SJCRH30 (cell line): ENCODE measurements around the gene IGFN1. TPM values are rescaled to one million over a fixed set of nuclear protein-coding genes. Genes with fewer than 3 reads are reported as not detected.

ENCODE experiments used
- DNase-seq, 2 experiments: peaks; one replicate each; pipeline ENCODE4 v3.0.0-alpha.2; 2015 to 2020
- H3K27ac ChIP-seq: fragments of 250-450 bp; sonication (Bioruptor Pico); 2 replicates; pipeline ENCODE4 v1.5.1; 2020; ENCODE audit warnings: mild to moderate bottlenecking, moderate library complexity
- H3K27me3 ChIP-seq: fragments of 250-450 bp; sonication (Bioruptor Pico); 2 replicates; pipeline ENCODE4 v1.5.1; 2020; ENCODE audit warnings: mild to moderate bottlenecking, moderate library complexity
- H3K36me3 ChIP-seq: fragments of 250-450 bp; sonication (Bioruptor Pico); 2 replicates; pipeline ENCODE4 v1.5.1; 2020; ENCODE audit warnings: mild to moderate bottlenecking, moderate library complexity
- H3K4me1 ChIP-seq: fragments of 250-450 bp; sonication (Bioruptor Pico); 2 replicates; pipeline ENCODE4 v1.5.1; 2020; ENCODE audit warnings: mild to moderate bottlenecking, moderate library complexity
- H3K4me3 ChIP-seq: fragments of 250-450 bp; sonication (Bioruptor Pico); 2 replicates; pipeline ENCODE4 v1.5.1; 2020; ENCODE audit warnings: mild to moderate bottlenecking, moderate library complexity
- H3K9me3 ChIP-seq: fragments of 250-450 bp; sonication (Bioruptor Pico); replicated peaks from 2 replicates; pipeline ENCODE4 v1.5.1; 2020; ENCODE audit warnings: mild to moderate bottlenecking, moderate library complexity
- total RNA-seq: library from RNA; depleted of rRNA; stranded (reverse); fragments of >200 nt; shearing (Covaris generic); gene quantifications from 2 replicates; pipeline ENCODE4 v1.2.3, GENCODE V29; 2014; rRNA removed

Gene IGFN1
- not detected in 2 replicates for total RNA-seq

GRCh38 chr1:201190624-201191051 lies at the start of gene IGFN1:
Gene IGFN1 (plus strand): TSS chr1:201190824. CDS start chr1:201193294, 2,470 bp downstream.
- H3K9me3 ChIP-seq: no peaks in the 10 kb centered on the region
- no peak within 1 kb of the TSS for H3K27ac ChIP-seq
- no peak within 1 kb of the TSS for H3K4me3 ChIP-seq
- H3K27me3 ChIP-seq: no peaks in the 10 kb centered on the region
- peak; percentile 66 to 73 for DNase-seq
- H3K4me1 ChIP-seq: peaks cover 2% of the 10 kb centered on the region; the same call in 1 of the 2 replicates
- H3K36me3 ChIP-seq: no peaks in the 10 kb centered on the region

DNA sequence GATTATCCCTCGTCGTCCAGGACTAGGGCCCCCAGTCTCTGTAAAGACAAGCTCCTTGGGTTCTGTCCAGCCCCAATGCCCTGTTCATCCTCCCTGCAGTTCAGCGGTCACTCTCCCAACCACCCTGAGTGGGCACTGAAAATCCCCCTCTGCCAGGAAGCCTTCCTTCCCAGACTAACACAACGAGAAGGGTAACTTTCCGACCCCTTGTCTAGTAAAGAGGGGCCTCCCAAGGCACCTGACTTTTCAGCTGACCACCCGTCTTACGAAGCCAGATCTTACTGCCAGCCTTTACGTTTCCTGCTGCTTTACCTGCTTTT lies 49.7 kb upstream of the IGFN1 start:
- H3K36me3 ChIP-seq: peaks cover 52% of the 10 kb centered on the region

DNA sequence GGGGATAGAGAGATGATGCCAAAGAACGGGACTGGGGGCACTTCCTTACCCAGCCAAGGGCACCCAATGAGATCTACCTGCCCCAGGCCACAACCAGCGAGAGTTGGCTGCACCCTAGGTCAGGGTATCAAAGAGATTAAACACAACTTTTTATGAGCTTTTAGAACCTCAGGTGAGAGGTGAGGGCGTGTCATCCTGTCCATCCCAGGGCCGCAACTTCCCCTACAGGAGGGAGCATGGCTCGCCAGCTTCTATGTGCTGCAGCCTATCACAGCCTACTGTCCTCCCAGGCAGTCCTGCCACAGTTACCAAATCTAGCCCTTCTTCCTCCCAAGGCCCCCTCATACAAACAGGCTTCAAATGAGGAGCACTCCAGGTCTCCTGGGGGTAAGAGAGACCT lies 49.2 kb upstream of the IGFN1 start:
- Histone ChIP-seq H3K9me3 (no peaks in the 10 kb centered on the region), H3K27me3 (no peaks in the 10 kb centered on the region), H3K4me1 (no peaks in the 10 kb centered on the region), H3K4me3 (no peak overlapping the region), H3K27ac (no peak overlapping the region), H3K36me3 (peaks cover 50% of the 10 kb centered on the region)
- no peak for DNase-seq

More for the DNA sequence above, 49.7 kb upstream of the IGFN1 start:
- no peaks in the 10 kb centered on the region for H3K4me1 ChIP-seq
- no peak overlapping the region for H3K4me3 ChIP-seq
- no peaks in the 10 kb centered on the region for H3K9me3 ChIP-seq
- DNase-seq: no peak
- H3K27me3 ChIP-seq: no peaks in the 10 kb centered on the region
- no peak overlapping the region for H3K27ac ChIP-seq

DNA sequence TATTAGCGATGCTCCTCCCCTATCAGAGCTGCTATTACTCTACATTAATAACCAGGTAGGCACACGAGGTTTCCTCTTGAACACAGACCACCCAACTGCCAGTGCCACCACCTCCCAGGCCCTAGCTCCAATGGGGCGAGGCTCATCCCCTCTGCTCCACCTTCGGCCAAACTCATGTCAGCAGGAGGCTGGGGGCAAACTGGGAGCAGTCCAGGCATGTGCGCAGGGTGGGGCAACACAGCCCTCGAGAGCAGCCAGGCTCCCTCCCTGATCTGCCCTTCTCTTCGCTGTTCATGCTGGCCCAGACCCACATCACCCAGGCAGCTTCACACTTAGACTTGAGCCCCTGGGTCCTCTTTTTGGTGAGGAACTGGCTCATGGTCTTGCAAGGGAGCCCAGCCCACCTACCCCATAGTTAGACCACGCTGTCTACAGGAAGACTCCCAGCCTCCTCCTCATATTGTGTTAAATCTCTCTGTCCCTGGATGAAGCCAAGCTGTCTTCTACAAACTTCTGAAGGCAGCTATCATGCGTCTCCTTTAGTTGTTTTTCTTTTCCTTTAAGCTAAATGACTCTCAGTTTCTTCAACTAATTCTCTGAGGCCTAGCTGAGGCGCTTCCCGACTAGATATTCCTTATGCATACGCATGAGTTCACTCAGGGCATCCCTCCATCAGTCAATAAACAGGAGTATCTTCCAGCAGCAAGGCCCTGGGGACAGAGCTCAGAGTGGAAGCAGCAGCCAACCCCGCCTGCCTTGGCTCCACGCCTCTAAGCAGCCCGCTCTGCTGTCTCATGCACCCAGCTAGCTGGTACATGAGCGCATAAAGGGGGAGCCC lies 48.4 kb upstream of the IGFN1 start:
- Histone ChIP-seq H3K36me3 (peaks cover 45% of the 10 kb centered on the region), H3K4me3 (no peak overlapping the region), H3K9me3 (no peaks in the 10 kb centered on the region), H3K27me3 (no peaks in the 10 kb centered on the region), H3K27ac (no peak overlapping the region), H3K4me1 (no peaks in the 10 kb centered on the region)
- DNase-seq: no peak

DNA sequence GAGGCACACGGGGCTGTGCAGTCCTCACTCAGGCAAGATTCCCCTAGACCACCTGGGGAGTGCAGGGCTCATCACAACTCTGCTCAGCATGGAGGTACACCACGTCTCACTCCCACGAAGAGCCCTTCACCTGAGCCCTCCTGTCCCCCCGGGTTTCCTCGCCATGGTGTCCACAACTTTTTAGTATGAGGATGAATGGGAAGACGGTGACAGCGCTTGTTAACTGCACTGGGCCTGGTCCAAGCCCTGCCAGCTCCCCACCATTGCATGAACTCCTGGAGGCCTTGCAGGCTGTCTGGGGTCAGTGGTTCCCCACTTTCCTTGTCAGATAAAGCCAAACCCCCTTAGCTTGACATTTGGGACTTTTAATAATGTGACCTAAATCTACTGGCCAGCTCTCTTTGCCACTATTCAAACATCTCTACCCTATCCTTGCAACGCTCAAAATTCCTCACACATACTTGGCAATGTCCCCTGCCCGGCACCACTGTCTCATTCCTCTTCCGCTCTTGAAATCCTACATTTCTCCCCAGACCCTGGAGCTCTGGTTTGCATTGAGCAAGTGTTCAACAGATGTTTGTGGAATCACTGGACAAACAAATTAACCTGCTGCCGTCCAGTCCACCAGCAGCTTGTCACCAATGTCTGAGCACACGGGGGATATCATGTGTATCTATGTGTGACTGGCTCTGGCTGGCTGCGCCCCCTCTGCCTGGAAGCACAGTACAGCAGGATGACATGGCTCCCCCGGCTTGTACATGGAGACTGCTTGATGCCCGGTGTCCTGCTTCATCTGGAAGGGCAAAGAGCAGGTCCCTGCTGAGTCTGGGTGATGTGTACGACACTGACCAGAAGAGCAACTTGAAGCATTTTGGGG lies 47.5 kb upstream of the IGFN1 start:
- H3K4me3 ChIP-seq: no peak overlapping the region

GRCh38 chr1:201143726-201144635 lies 46.6 kb upstream of the IGFN1 start:
- no peak for DNase-seq
- peaks cover 49% of the 10 kb centered on the region for H3K36me3 ChIP-seq
- no peak overlapping the region for H3K4me3 ChIP-seq

More for the DNA sequence above, 47.5 kb upstream of the IGFN1 start:
- no peaks in the 10 kb centered on the region for H3K4me1 ChIP-seq
- DNase-seq: no peak
- H3K27me3 ChIP-seq: no peaks in the 10 kb centered on the region
- H3K27ac ChIP-seq: no peak overlapping the region
- peaks cover 46% of the 10 kb centered on the region for H3K36me3 ChIP-seq
- H3K9me3 ChIP-seq: no peaks in the 10 kb centered on the region

GRCh38 chr1:201144701-201145100 lies 45.9 kb upstream of the IGFN1 start:
- Histone ChIP-seq H3K27me3 (no peaks in the 10 kb centered on the region), H3K4me3 (no peak overlapping the region), H3K36me3 (peaks cover 50% of the 10 kb centered on the region), H3K9me3 (no peaks in the 10 kb centered on the region), H3K27ac (no peak overlapping the region), H3K4me1 (no peaks in the 10 kb centered on the region)
- DNase-seq: no peak

More at GRCh38 chr1:201143726-201144635, 46.6 kb upstream of the IGFN1 start:
- H3K4me1 ChIP-seq: no peaks in the 10 kb centered on the region
- no peak overlapping the region for H3K27ac ChIP-seq
- no peaks in the 10 kb centered on the region for H3K9me3 ChIP-seq
- H3K27me3 ChIP-seq: no peaks in the 10 kb centered on the region

- no peak overlapping the region for H3K4me3 ChIP-seq
- peaks cover 52% of the 10 kb centered on the region for H3K36me3 ChIP-seq
- H3K4me1 ChIP-seq: no peaks in the 10 kb centered on the region
- no peaks in the 10 kb centered on the region for H3K9me3 ChIP-seq
- no peak for DNase-seq
- H3K27me3 ChIP-seq: no peaks in the 10 kb centered on the region
- H3K27ac ChIP-seq: no peak overlapping the region
Measured at GRCh38 chr1:201145132-201145531, 45.5 kb upstream of the IGFN1 start.

DNA sequence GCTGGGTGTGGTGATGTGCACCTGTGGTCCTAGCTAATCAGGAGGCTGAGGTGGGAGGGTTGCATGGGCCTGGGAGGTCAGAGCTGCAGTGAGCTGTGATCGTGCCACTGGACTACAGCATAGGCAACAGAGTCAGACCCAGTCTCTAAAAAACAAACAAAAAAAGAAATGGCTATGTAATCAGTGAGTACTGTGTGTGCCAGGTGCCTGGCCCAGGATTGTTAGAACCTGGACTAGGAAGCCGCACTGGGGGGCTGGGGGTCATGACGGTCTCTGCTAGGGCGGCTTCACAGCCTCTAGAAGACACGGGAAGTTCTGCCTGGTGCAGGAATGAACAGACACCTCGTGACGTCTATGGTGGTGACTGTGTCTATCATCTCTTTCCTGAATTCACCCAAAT lies 44.8 kb upstream of the IGFN1 start:
- Histone ChIP-seq H3K27ac (no peak overlapping the region), H3K9me3 (no peaks in the 10 kb centered on the region), H3K27me3 (no peaks in the 10 kb centered on the region), H3K36me3 (peaks cover 57% of the 10 kb centered on the region), H3K4me1 (no peaks in the 10 kb centered on the region), H3K4me3 (no peak overlapping the region)
- DNase-seq: no peak

- Histone ChIP-seq H3K27ac (no peak overlapping the region), H3K4me3 (no peak overlapping the region), H3K9me3 (no peaks in the 10 kb centered on the region), H3K4me1 (no peaks in the 10 kb centered on the region), H3K27me3 (no peaks in the 10 kb centered on the region), H3K36me3 (peaks cover 57% of the 10 kb centered on the region)
- no peak for DNase-seq
Measured at GRCh38 chr1:201146626-201147390, 43.8 kb upstream of the IGFN1 start.

DNA sequence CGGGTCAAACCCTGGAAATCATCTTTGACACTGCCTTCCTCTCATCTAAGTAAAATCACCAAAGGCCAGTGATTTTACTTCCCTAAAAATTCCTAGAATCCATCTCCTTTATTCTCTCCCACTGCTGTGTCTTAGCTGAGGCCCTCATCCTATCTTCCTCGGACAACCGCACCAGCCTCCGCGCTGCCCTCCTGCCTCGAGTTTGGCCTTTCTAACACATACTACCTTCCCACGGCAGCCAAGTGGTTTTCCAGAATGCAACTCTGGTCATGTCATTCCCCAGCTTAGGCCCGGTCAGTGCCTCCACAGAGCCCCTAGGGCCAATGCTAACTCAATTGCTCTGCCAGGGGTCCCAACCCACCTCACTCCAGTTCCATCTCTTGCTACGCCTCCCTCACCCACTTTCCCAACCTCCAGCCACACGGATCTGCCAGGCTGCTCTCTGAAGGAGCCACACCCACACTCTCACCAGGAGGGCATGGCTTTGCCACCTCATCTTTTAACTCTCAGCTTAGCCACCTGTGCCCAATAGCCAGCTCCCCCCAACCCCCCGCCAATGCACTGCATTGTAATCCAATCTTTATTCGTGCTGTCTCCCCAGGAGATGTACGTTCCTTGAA lies 43.1 kb upstream of the IGFN1 start:
- no peaks in the 10 kb centered on the region for H3K4me1 ChIP-seq
- H3K4me3 ChIP-seq: no peak overlapping the region
- H3K27me3 ChIP-seq: no peaks in the 10 kb centered on the region
- no peak overlapping the region for H3K27ac ChIP-seq
- H3K36me3 ChIP-seq: peaks cover 52% of the 10 kb centered on the region
- no peak for DNase-seq
- no peaks in the 10 kb centered on the region for H3K9me3 ChIP-seq

GRCh38 chr1:201149400-201149799 lies 41.2 kb upstream of the IGFN1 start:
- peak in 1 of 2 experiments; percentile 62 for DNase-seq
- Histone ChIP-seq H3K27me3 (no peaks in the 10 kb centered on the region), H3K9me3 (no peaks in the 10 kb centered on the region), H3K27ac (no peak overlapping the region), H3K36me3 (peaks cover 40% of the 10 kb centered on the region), H3K4me3 (no peak overlapping the region), H3K4me1 (peaks cover 7% of the 10 kb centered on the region; the same call in 1 of the 2 replicates)
